Panc1 (cell line): ENCODE data around the gene AFF3. TPM values are rescaled to one million over a fixed set of nuclear protein-coding genes. Genes with fewer than 3 reads are reported as not detected.

Experiments used
- ATAC-seq: fragments of 200-7000 bp; cut with Tn5 transposase; 2 replicates; pipeline ENCODE4 v1.9.1; 2020; ENCODE audit warnings: mild to moderate bottlenecking, moderate library complexity
- BruUV-seq: library from RNA; stranded (reverse); fragments of 400-500 nt; replicated peaks from 2 replicates; lab custom pipeline; 2021; lab: Mats Ljungman, UMichigan
- CTCF ChIA-PET: fragments of 300-600 bp; sonication (Branson Sonifier 250); formaldehyde crosslinking; loops from one replicate; lab custom pipeline; 2022; ENCODE audit warnings: antibody characterized with exemption; lab: Charles Lee
- POLR2A ChIA-PET: fragments of 300-600 bp; sonication (Branson Sonifier 250); formaldehyde crosslinking; loops from one replicate; lab custom pipeline; 2022; ENCODE audit warnings: antibody characterized with exemption; lab: Charles Lee
- DNase-seq: peaks from one replicate; pipeline ENCODE4 v3.0.0-alpha.2; 2010; ENCODE audit warnings: low read depth, low spot score
- H3K27ac ChIP-seq: 2 replicates; pipeline ENCODE4 v1.5.1; 2011; ENCODE audit warnings: mild to moderate bottlenecking, low read length, inconsistent platforms
- H3K27me3 ChIP-seq: fragments of 200-500 bp; sonication (Bioruptor generic); 2 replicates; pipeline ENCODE4 v1.6.0; 2014; ENCODE audit warnings: low read length, inconsistent platforms; ENCODE audit not compliant: control insufficient read depth, insufficient read depth
- H3K36me3 ChIP-seq: fragments of 200-500 bp; sonication (Bioruptor generic); 2 replicates; pipeline ENCODE4 v1.5.1; 2014; ENCODE audit warnings: inconsistent platforms, mild to moderate bottlenecking, low read length, moderate library complexity; ENCODE audit not compliant: control insufficient read depth, insufficient read depth
- H3K4me1 ChIP-seq: 2 replicates; pipeline ENCODE4 v1.5.1; 2011; ENCODE audit warnings: inconsistent platforms, mild to moderate bottlenecking, low read length, moderate library complexity; ENCODE audit not compliant: control insufficient read depth, insufficient read depth
- H3K4me3 ChIP-seq, 2 experiments: 2 replicates each; pipeline ENCODE4 v1.5.1; 2011 to 2012; ENCODE audit warnings: low read depth in 2 of 2, low read length in 2 of 2, mild to moderate bottlenecking in 2 of 2, inconsistent platforms in 1 of 2, moderate library complexity in 1 of 2
- H3K9me3 ChIP-seq: fragments of 200-500 bp; sonication (Bioruptor generic); 2 replicates; pipeline ENCODE4 v1.5.1; 2014; ENCODE audit warnings: low read depth, mild to moderate bottlenecking, inconsistent platforms, low read length, moderate library complexity; ENCODE audit not compliant: control insufficient read depth, insufficient read depth
- CTCF ChIP-seq: fragments of 450-650 bp; IDR thresholded peaks from 2 replicates; pipeline ENCODE4 v1.5.1; 2017; ENCODE audit warnings: mild to moderate bottlenecking
- POLR2AphosphoS5 ChIP-seq: IDR thresholded peaks from 2 replicates; pipeline ENCODE4 v1.6.1; 2012; ENCODE audit warnings: mild to moderate bottlenecking, low read depth, low read length, moderate library complexity
- SIN3A ChIP-seq: IDR thresholded peaks from 2 replicates; pipeline ENCODE4 v1.6.1; 2012; ENCODE audit warnings: low read depth, mild to moderate bottlenecking, low read length, moderate library complexity, borderline replicate concordance; ENCODE audit not compliant: insufficient read depth
- TCF7L2 ChIP-seq: IDR thresholded peaks from 2 replicates; pipeline ENCODE4 v1.6.1; 2011; ENCODE audit warnings: mild to moderate bottlenecking, low read depth, low read length, inconsistent platforms
- in situ Hi-C: cut with HindIII; loops from 2 replicates; pipeline ENCODE4 v1.10.0; 2016; ENCODE audit warnings: low sequenced_read_pairs, low pct_unique_long_range_greater_than_20kb
- intact Hi-C: fragments of 100-400 bp; cut with micrococcal nuclease; formaldehyde crosslinking; loops from one replicate; pipeline ENCODE4 v1.10.0; 2022; ENCODE audit not compliant: unreplicated experiment
- total RNA-seq: library from RNA; stranded (reverse); gene quantifications from one replicate; pipeline ENCODE4 v1.2.1, GENCODE V29; 2021; ENCODE audit not compliant: unreplicated experiment
- TF ChIP-seq, protein P1 (sequence below), 2 experiments: IDR thresholded peaks; 2 replicates each; pipeline ENCODE4 v1.6.1; 2011 to 2012; ENCODE audit warnings: low read depth in 2 of 2, control low read depth in 1 of 2, low read length in 1 of 2, mild to moderate bottlenecking in 1 of 2, moderate library complexity in 1 of 2; ENCODE audit not compliant: insufficient read depth in 1 of 2

The AFF3 gene
- total RNA-seq, 1 experiment from 2014 or later, result 2.2 TPM

DNA sequence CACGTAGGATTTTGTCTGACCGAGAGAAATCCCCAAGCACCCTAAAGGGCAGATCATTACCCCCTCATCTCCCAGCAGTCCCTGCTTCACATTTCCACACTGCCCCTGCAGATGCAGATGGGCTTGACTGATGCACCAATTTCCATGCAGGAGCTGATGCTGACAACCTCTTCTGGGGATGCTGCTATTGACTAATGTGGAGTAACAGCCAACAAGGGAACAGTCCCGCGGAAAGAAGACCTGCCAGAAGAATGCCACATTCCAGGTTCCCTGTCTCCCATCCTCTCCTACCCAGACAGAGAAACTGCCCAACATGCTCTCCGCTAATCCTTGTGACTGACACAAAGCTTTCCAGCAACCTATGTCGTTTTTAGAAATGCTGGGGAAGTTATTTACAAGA is 91.7 kb downstream of the AFF3 start:
- peaks cover 9% of the 10 kb centered on the region for H3K27me3 ChIP-seq
- H3K4me1 ChIP-seq, result no peaks in the 10 kb centered on the region
- no peak for DNase-seq
- no peak for TF ChIP-seq SIN3A
- TF ChIP-seq CTCF, result no peak
- TF ChIP-seq, protein P1, sequence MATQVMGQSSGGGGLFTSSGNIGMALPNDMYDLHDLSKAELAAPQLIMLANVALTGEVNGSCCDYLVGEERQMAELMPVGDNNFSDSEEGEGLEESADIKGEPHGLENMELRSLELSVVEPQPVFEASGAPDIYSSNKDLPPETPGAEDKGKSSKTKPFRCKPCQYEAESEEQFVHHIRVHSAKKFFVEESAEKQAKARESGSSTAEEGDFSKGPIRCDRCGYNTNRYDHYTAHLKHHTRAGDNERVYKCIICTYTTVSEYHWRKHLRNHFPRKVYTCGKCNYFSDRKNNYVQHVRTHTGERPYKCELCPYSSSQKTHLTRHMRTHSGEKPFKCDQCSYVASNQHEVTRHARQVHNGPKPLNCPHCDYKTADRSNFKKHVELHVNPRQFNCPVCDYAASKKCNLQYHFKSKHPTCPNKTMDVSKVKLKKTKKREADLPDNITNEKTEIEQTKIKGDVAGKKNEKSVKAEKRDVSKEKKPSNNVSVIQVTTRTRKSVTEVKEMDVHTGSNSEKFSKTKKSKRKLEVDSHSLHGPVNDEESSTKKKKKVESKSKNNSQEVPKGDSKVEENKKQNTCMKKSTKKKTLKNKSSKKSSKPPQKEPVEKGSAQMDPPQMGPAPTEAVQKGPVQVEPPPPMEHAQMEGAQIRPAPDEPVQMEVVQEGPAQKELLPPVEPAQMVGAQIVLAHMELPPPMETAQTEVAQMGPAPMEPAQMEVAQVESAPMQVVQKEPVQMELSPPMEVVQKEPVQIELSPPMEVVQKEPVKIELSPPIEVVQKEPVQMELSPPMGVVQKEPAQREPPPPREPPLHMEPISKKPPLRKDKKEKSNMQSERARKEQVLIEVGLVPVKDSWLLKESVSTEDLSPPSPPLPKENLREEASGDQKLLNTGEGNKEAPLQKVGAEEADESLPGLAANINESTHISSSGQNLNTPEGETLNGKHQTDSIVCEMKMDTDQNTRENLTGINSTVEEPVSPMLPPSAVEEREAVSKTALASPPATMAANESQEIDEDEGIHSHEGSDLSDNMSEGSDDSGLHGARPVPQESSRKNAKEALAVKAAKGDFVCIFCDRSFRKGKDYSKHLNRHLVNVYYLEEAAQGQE (IDR thresholded peaks at IDR 0.05; ENCODE audit: insufficient read depth in 1 of 2, low read depth in 2 of 2, low read length in 1 of 2), result no peak
- TF ChIP-seq POLR2AphosphoS5, result no peak
- TF ChIP-seq TCF7L2, result no peak
- H3K27ac ChIP-seq, result no peak overlapping the region
- H3K36me3 ChIP-seq, result no peaks in the 10 kb centered on the region
- H3K4me3 ChIP-seq, result no peak overlapping the region
- ChIA-PET POLR2A (no interaction called here), CTCF (no interaction called here)
- ATAC-seq, result no peak
- in situ Hi-C loops, result no loop called here
- BruUV-seq, result no TSS peak
- H3K9me3 ChIP-seq, result no peaks in the 10 kb centered on the region
- intact Hi-C loops, result no loop called here

DNA sequence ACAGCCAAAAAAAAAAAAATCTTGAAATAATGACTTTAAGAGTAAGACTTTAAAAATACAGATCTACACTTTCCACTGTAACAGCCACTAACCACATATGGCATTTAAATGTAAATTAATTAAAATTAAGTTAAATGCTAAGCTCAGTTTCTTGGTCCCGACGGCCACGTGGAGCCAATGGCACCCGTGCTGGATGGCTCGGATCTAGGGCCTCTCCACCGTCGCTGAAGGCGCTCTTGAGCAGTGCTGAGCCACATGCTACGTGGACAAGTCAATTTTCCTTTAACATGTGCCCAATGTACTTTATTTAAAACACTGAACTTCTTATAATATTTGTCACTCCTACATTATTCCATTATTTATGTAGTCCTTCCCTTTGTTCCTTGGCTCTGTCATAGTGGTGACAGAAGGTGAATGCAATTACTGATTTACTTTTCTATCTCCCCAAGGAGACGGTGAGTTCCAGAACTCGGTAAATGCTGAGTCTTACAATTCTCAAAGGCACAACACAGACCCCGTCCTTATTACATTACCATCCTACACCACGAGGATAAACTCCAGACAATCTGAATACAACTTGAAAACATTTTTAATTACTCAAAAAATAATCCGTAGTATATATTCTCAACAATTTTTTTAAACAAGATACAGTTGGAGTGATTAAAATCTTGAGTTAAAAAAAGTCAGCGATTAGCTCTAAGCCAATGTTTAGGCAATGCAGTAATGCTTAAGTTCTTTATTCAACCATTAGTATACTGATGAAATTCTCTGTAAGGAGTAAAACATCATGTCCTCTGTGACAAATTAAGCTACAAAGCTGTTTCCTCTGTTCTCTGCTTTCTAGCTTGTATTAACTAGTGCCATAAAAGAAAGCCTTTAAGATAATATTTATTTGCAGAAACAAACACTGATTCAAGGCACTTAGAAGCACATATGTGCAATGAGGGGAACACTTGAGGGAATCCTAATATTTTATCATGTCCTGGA is 95.1 kb downstream of the AFF3 start:
- in situ Hi-C loops, result no loop called here
- DNase-seq (no peak), ATAC-seq (no peak)
- Histone ChIP-seq H3K9me3 (no peaks in the 10 kb centered on the region), H3K27me3 (peaks cover 11% of the 10 kb centered on the region), H3K4me1 (no peaks in the 10 kb centered on the region), H3K4me3 (no peak overlapping the region), H3K36me3 (no peaks in the 10 kb centered on the region), H3K27ac (no peak overlapping the region)
- intact Hi-C loops, result no loop called here
- POLR2A ChIA-PET, result no interaction called here
- TF ChIP-seq SIN3A (no peak), TCF7L2 (no peak), CTCF (no peak), POLR2AphosphoS5 (no peak)
- TF ChIP-seq, protein P1 (IDR thresholded peaks at IDR 0.05; ENCODE audit: insufficient read depth in 1 of 2, low read depth in 2 of 2, low read length in 1 of 2), result no peak
- CTCF ChIA-PET, result interaction anchor here (0.7 kb wide), 1 partner anchor 772 kb away, joined by 6 read pairs; no protein-coding TSS in a partner anchor
- BruUV-seq, result no TSS peak
